Measurements from ENCODE around the gene DUOX1.

GRCh38 chr15:45106002-45106790, 23.6 kb upstream of the DUOX1 start:
- TF ChIP-seq RAD21 (IDR thresholded peaks at IDR 0.05; ENCODE audit: low read length) = no peak
- TF ChIP-seq TCF12 (IDR thresholded peaks at IDR 0.05) = no peak
- no peak for TF ChIP-seq GABPA (IDR thresholded peaks at IDR 0.05; ENCODE audit: low read depth)
- TF ChIP-seq FOSL2 (IDR thresholded peaks at IDR 0.05; ENCODE audit: borderline replicate concordance, low read depth) = no peak
- no peak for TF ChIP-seq CTCF (IDR thresholded peaks at IDR 0.05)
- TF ChIP-seq MAX (IDR thresholded peaks at IDR 0.05; ENCODE audit: low read depth) = no peak
- no peak for TF ChIP-seq FOXM1 (IDR thresholded peaks at IDR 0.05; ENCODE audit: low read depth)
- no peak for TF ChIP-seq SMC3 (IDR thresholded peaks at IDR 0.05; ENCODE audit: low read depth, low read length)
- TF ChIP-seq MXI1 (IDR thresholded peaks at IDR 0.05; ENCODE audit: low read depth, low read length) = no peak
